ENCODE data around the gene TFEC.

The TFEC gene

DNA sequence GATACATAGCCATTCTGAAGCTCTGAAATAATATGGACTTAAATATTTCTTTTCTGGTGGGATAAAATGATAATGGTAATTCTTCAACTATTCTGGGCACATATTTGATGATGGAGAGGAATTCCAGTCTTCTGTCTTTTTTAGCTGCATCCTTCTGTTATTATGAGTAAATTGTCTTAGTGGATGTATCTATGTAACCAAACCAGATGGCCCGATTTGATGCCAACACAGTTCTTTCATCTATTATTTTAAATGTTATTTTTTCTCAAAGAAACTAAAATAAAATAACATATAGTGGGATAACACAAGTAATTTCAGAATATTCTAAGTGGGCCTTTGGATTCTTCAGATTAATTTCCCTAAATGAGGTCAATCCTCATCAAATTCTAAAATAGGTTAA is 110.2 kb downstream of the TFEC start:
- DNase-seq = no peak

- no peak for DNase-seq
Observed at GRCh38 chr7:115914951-115915350, 115.6 kb downstream of the TFEC start.

DNA sequence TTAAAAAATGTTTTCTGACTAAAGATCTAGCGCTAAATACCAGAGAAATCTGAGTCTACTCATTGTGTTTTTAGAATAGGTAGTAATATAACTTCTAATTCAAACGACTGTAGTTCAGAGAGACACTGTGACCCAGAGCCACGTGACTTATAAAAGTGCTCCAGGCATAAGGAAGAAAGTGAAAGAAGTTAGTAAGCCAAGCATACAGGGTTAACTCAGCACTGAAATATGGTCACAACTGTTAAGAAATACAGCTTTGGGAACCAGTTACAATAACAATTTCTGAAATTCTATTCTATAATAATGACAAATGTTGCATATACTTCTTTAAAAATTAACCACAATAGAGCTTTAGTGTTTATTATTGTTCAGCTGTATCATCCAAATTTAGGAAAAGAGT is 119.1 kb downstream of the TFEC start:
- peak; percentile 65 for DNase-seq

GRCh38 chr7:115910541-115911164 is 119.9 kb downstream of the TFEC start:
- peak; percentile 50 for DNase-seq

- no peak for DNase-seq
Observed at GRCh38 chr7:115906731-115907130, 123.8 kb downstream of the TFEC start.

DNA sequence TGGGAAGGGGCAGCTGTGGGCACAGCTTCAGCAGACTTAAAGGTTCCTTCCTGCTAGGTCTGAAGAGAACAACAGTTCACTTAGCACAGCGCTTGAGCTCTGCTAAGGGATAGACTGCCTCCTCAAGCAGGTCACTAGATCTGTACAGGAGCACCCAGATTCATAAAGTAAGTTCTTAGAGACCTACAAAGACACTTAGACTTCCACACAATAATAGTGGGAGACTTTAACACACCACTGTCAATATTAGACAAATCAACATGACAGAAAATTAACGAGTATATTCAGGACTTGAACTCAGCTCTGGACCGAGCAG is 140.9 kb downstream of the TFEC start:
- no peak for DNase-seq

DNA sequence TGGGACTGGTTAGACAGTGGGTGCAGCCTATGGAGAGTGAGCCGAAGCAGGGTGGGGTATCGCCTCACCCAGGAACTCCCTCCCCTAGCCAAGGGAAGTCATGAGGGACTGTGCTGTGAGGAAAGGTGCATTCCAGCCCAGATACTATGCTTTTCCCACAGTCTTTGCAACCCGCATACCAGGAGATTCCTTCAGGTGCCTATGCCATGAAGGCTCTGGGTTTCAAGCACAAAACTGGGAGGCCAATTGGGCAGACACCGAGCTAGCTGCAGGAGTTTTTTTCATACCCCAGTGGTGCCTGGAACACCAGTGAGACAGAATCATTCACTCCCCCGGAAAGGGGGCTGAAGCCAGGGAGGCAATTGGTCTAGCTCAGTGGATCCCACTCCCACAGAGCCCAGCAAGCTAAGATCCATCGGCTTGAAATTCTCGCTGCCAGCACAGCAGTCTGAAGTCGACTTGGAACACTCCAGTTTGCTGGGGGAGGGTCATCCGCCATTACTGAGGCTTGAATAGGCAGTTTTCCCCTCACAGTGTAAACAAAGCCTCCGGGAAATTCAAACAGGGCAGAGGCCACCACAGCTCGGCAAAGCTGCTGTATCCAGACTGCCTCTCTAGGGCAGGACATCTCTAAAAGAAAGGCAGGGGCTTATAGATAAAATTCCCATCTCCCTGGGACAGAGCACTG is 141.4 kb downstream of the TFEC start:
- DNase-seq = no peak

GRCh38 chr7:115885550-115885949 is 145.0 kb downstream of the TFEC start:
- DNase-seq = no peak

All from inflammatory macrophage treated with lipopolysaccharide for 4 hours (primary cell).